Endothelial cell of umbilical vein (primary cell): Measurements from ENCODE around the gene GAK. TPM values are rescaled to one million over a fixed set of nuclear protein-coding genes. Genes with fewer than 3 reads are reported as not detected.

Source experiments
- BruUV-seq: library from RNA; stranded (reverse); fragments of 400-500 nt; replicated peaks from 2 replicates; lab custom pipeline; 2021; lab: Mats Ljungman, UMichigan
- CTCF ChIA-PET: fragments of 300-600, 350-600 bp; sonication (Branson Sonifier 250); formaldehyde crosslinking; loops from one replicate; lab custom pipeline; 2021; ENCODE audit warnings: antibody characterized with exemption, inconsistent platforms; lab: Charles Lee
- POLR2A ChIA-PET: fragments of 300-600, 350-600 bp; sonication (Branson Sonifier 250); formaldehyde crosslinking; loops from one replicate; lab custom pipeline; 2021; ENCODE audit warnings: antibody characterized with exemption, inconsistent platforms; lab: Charles Lee
- DNase-seq: peaks from one replicate; pipeline ENCODE4 v3.0.0-alpha.2; 2011; ENCODE audit warnings: low read depth, low spot score
- FAIRE-seq: peaks from 2 replicates; lab custom pipeline; 2011; peaks lifted over from hg19 to GRCh38; lab: Jason Lieb, UNC
- H2AFZ ChIP-seq: 2 replicates; pipeline ENCODE4 v1.6.0; 2012; ENCODE audit warnings: low read depth, low read length, control low read depth, inconsistent platforms
- H3K27ac ChIP-seq: 2 replicates; pipeline ENCODE4 v1.5.1; 2011; ENCODE audit warnings: low read depth, mild to moderate bottlenecking, control low read depth, low read length, moderate library complexity; ENCODE audit not compliant: insufficient read depth
- H3K27me3 ChIP-seq, 2 experiments: 2 replicates each; pipeline versions ENCODE4 v1.6.0 to v1.6.1; 2011; ENCODE audit warnings: low read length in 2 of 2, mixed read lengths in 1 of 2; ENCODE audit not compliant: control insufficient read depth in 2 of 2, insufficient read depth in 2 of 2
- H3K36me3 ChIP-seq, 2 experiments: 2 replicates in 1 of 2; 3 replicates in 1 of 2; pipeline ENCODE4 v1.5.1; 2011; ENCODE audit warnings: low read length in 2 of 2, mild to moderate bottlenecking in 1 of 2, moderate library complexity in 1 of 2; ENCODE audit not compliant: control insufficient read depth in 2 of 2, insufficient read depth in 2 of 2; ENCODE audit errors: extremely low read depth in 1 of 2
- H3K4me1 ChIP-seq: 3 replicates; pipeline ENCODE4 v1.5.1; 2011; ENCODE audit warnings: mild to moderate bottlenecking, low read length; ENCODE audit not compliant: control insufficient read depth, insufficient read depth; ENCODE audit errors: extremely low read depth
- H3K4me2 ChIP-seq: 2 replicates; pipeline ENCODE4 v1.6.1; 2011; ENCODE audit warnings: low read length, control low read depth, mixed read lengths; ENCODE audit not compliant: insufficient read depth
- H3K4me3 ChIP-seq, 3 experiments: fragments of 200-600 bp in 1 of 3; sonication (generic), shearing (Covaris generic) in 1 of 3; replicated peaks in 1 of 3; 2 replicates each; pipeline ENCODE4 v1.5.1; 2011 to 2016; ENCODE audit warnings: control low read depth in 3 of 3, low read length in 3 of 3, mild to moderate bottlenecking in 2 of 3, inconsistent platforms in 1 of 3, low read depth in 1 of 3, moderate library complexity in 1 of 3; ENCODE audit not compliant: insufficient read depth in 1 of 3
- H3K79me2 ChIP-seq: 2 replicates; pipeline ENCODE4 v1.6.0; 2012; ENCODE audit warnings: low read length, inconsistent platforms; ENCODE audit not compliant: control insufficient read depth, insufficient read depth
- H3K9ac ChIP-seq: replicated peaks from 2 replicates; pipeline ENCODE3; 2011; ENCODE audit warnings: low read length, control low read depth; ENCODE audit not compliant: insufficient read depth; ENCODE audit errors: extremely low read depth
- H3K9me1 ChIP-seq: replicated peaks from 3 replicates; pipeline ENCODE4 v1.6.0; 2011; ENCODE audit warnings: mild to moderate bottlenecking, low read length; ENCODE audit not compliant: control insufficient read depth, insufficient read depth; ENCODE audit errors: extremely low read depth
- H3K9me3 ChIP-seq: replicated peaks from 2 replicates; pipeline ENCODE4 v1.5.1; 2012; ENCODE audit warnings: low read length, inconsistent platforms; ENCODE audit not compliant: control insufficient read depth, insufficient read depth
- H4K20me1 ChIP-seq: replicated peaks from 2 replicates; pipeline ENCODE3; 2011; ENCODE audit warnings: mild to moderate bottlenecking, low read length; ENCODE audit not compliant: control insufficient read depth, insufficient read depth; ENCODE audit errors: extremely low read depth
- EZH2 ChIP-seq: IDR thresholded peaks from 2 replicates; pipeline ENCODE4 v1.6.1; 2012; ENCODE audit warnings: borderline replicate concordance, low read depth, mild to moderate bottlenecking, moderate library complexity, low read length, inconsistent platforms; ENCODE audit not compliant: severe bottlenecking
- FOS ChIP-seq: IDR thresholded peaks from 2 replicates; pipeline ENCODE4 v1.6.1; 2011; ENCODE audit warnings: mild to moderate bottlenecking, low read length, moderate library complexity, borderline replicate concordance; ENCODE audit not compliant: insufficient read depth
- GATA2 ChIP-seq: IDR thresholded peaks from 2 replicates; pipeline ENCODE4 v1.7.0; 2011; ENCODE audit warnings: low read depth, mild to moderate bottlenecking, moderate library complexity, mixed read lengths, low read length; ENCODE audit not compliant: insufficient read length, insufficient read depth
- JUN ChIP-seq: IDR thresholded peaks from 2 replicates; pipeline ENCODE4 v1.6.1; 2011; ENCODE audit warnings: borderline replicate concordance, low read depth; ENCODE audit not compliant: insufficient read length, insufficient read depth
- MAX ChIP-seq: IDR thresholded peaks from 2 replicates; pipeline ENCODE4 v1.6.1; 2011; ENCODE audit not compliant: insufficient read depth, insufficient read length
- MYC ChIP-seq: IDR thresholded peaks from one replicate; pipeline ENCODE4 v1.6.1; 2011; ENCODE audit warnings: mild to moderate bottlenecking, low read depth, low read length
- POLR2A ChIP-seq: IDR thresholded peaks from 2 replicates; pipeline ENCODE4 v1.6.1; 2012; ENCODE audit warnings: low read depth, mild to moderate bottlenecking, control low read depth, low read length
- POLR2AphosphoS5 ChIP-seq: IDR thresholded peaks from 2 replicates; pipeline ENCODE4 v1.6.1; 2012; ENCODE audit warnings: low read depth, mild to moderate bottlenecking, control low read depth, low read length, moderate library complexity; ENCODE audit not compliant: insufficient read depth
- dilution Hi-C: fragments of 300-500 bp; cut with MboI; formaldehyde crosslinking; loops from one replicate; pipeline ENCODE4 v1.15.0; 2019; ENCODE audit warnings: low sequenced_read_pairs; ENCODE audit not compliant: extremely low pct_ligation_motif_present
- intact Hi-C: fragments of 100-400 bp; cut with micrococcal nuclease; formaldehyde crosslinking; loops from one replicate; pipeline ENCODE4 v1.10.0; 2022
- polyA plus RNA-seq, 4 experiments: library from polyadenylated mRNA; depleted of rRNA in 3 of 4; stranded (reverse) in 3 of 4; unstranded in 1 of 4; fragments of >200 nt; gene quantifications; 2 replicates each; pipeline versions ENCODE4 v1.2.1 to v1.2.3, GENCODE V29; 2011 to 2012; ENCODE audit warnings: missing spikeins in 1 of 4
- total RNA-seq: library from RNA; stranded (reverse); gene quantifications from 2 replicates; pipeline ENCODE4 v1.2.3, GENCODE V29; 2021
- TF ChIP-seq, protein P1 (sequence below), 2 donors: IDR thresholded peaks; 1 replicate in 1 of 2; 2 replicates in 1 of 2; pipeline ENCODE4 v1.5.1; 2011; ENCODE audit warnings: low read length in 2 of 2, mild to moderate bottlenecking in 2 of 2, moderate library complexity in 2 of 2, control low read depth in 1 of 2, inconsistent platforms in 1 of 2, low read depth in 1 of 2; ENCODE audit not compliant: insufficient read depth in 1 of 2; ENCODE audit errors: extremely low read depth in 1 of 2

Gene GAK
- total and polyA plus RNA-seq, 2 donors (not counting 3 experiments of a cell fraction or from before 2014, with no cell fraction given): 49.6 to 109 TPM

DNA sequence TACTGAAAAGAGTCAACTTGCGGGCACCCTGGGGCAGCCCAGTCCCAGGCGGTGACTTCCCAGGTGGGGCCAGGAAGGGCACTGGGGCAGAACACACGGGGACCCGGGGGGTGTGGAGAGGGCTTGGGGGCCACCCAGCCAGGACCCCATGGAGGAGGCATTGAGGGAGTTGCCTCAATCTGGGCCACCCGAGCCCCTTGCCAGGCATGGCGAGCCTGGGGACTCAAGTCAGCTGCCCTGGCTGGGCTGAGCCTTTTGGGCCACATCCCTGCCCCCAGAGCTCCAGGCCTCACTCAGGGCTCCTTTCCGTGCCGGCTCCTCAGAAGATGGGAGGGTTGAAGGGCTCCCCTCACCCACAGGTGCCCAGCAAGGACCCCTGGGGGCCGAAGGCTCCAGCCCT is 99.6 kb downstream of the GAK start:
- Histone ChIP-seq H3K9me3 (no peaks in the 10 kb centered on the region), H3K27me3 (peaks cover 4 to 5% of the 10 kb centered on the region in 2 experiments), H3K4me2 (no peak overlapping the region), H3K27ac (no peak overlapping the region), H3K36me3 (no peaks in the 10 kb centered on the region), H4K20me1 (no peaks in the 10 kb centered on the region), H3K4me1 (no peaks in the 10 kb centered on the region), H3K79me2 (no peaks in the 10 kb centered on the region), H3K9me1 (no peaks in the 10 kb centered on the region), H2AFZ (no peak overlapping the region), H3K9ac (no peak overlapping the region), H3K4me3 (no peak overlapping the region)
- FAIRE-seq: no peak
- ChIA-PET CTCF (no interaction called here), POLR2A (no interaction called here)
- TF ChIP-seq GATA2: no peak
- no peak for TF ChIP-seq EZH2
- TF ChIP-seq JUN: no peak
- no peak for TF ChIP-seq POLR2A
- no peak for TF ChIP-seq MYC
- no peak for TF ChIP-seq POLR2AphosphoS5
- TF ChIP-seq FOS: no peak
- TF ChIP-seq MAX: no peak
- TF ChIP-seq, protein P1, sequence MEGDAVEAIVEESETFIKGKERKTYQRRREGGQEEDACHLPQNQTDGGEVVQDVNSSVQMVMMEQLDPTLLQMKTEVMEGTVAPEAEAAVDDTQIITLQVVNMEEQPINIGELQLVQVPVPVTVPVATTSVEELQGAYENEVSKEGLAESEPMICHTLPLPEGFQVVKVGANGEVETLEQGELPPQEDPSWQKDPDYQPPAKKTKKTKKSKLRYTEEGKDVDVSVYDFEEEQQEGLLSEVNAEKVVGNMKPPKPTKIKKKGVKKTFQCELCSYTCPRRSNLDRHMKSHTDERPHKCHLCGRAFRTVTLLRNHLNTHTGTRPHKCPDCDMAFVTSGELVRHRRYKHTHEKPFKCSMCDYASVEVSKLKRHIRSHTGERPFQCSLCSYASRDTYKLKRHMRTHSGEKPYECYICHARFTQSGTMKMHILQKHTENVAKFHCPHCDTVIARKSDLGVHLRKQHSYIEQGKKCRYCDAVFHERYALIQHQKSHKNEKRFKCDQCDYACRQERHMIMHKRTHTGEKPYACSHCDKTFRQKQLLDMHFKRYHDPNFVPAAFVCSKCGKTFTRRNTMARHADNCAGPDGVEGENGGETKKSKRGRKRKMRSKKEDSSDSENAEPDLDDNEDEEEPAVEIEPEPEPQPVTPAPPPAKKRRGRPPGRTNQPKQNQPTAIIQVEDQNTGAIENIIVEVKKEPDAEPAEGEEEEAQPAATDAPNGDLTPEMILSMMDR (IDR thresholded peaks at IDR 0.05; ENCODE audit: extremely low read depth in 1 of 2, insufficient read depth in 1 of 2, low read depth in 1 of 2, low read length in 2 of 2): no peak
- intact Hi-C loops (no loop called here), dilution Hi-C loops (no loop called here)
- no peak for DNase-seq
- no TSS peak for BruUV-seq
